Fibroblast of skin of scalp (primary cell): ENCODE measurements around the gene HIP1.
"Not testable (repeated sequence)": the region's sequence is repeated elsewhere in the genome, so short reads cannot be mapped to it uniquely, and the experiment has no call there.

ENCODE experiments used
- DNase-seq: peaks from one replicate; pipeline ENCODE4 v3.0.0-alpha.2; 2013

Gene HIP1

GRCh38 chr7:75712517-75713361 is 26.0 kb downstream of the HIP1 start:
- no peak for DNase-seq

- DNase-seq = peak; percentile 65
Observed at GRCh38 chr7:75711656-75712514, 26.9 kb downstream of the HIP1 start.

- DNase-seq = no peak
Observed at GRCh38 chr7:75711076-75711475, 27.7 kb downstream of the HIP1 start.

GRCh38 chr7:75704928-75705327 is 33.8 kb downstream of the HIP1 start:
- DNase-seq = no peak

GRCh38 chr7:75702515-75702914 is 36.2 kb downstream of the HIP1 start:
- DNase-seq = no peak

GRCh38 chr7:75699993-75700392 is 38.7 kb downstream of the HIP1 start:
- no peak for DNase-seq

- DNase-seq = no peak
Observed at GRCh38 chr7:75698358-75698757, 40.4 kb downstream of the HIP1 start.

GRCh38 chr7:75696263-75697037 is 42.3 kb downstream of the HIP1 start:
- no peak for DNase-seq

- no peak for DNase-seq
Observed at GRCh38 chr7:75694638-75695399, 43.9 kb downstream of the HIP1 start.

- DNase-seq = not testable (repeated sequence)
Observed at GRCh38 chr7:75693668-75694067, 45.1 kb downstream of the HIP1 start.

GRCh38 chr7:75691793-75692543 is 46.8 kb downstream of the HIP1 start:
- no peak for DNase-seq

GRCh38 chr7:75690121-75690523 is 48.6 kb downstream of the HIP1 start:
- DNase-seq = no peak

GRCh38 chr7:75689246-75690099 is 49.3 kb downstream of the HIP1 start:
- DNase-seq = no peak

- no peak for DNase-seq
Observed at GRCh38 chr7:75688200-75689136, 50.3 kb downstream of the HIP1 start.

- DNase-seq = no peak
Observed at GRCh38 chr7:75687246-75688088, 51.3 kb downstream of the HIP1 start.

GRCh38 chr7:75686551-75686950 is 52.2 kb downstream of the HIP1 start:
- DNase-seq = no peak

- not testable (repeated sequence) for DNase-seq
Observed at GRCh38 chr7:75682052-75682451, 56.7 kb downstream of the HIP1 start.

GRCh38 chr7:75679060-75679459 is 59.7 kb downstream of the HIP1 start:
- DNase-seq = no peak
